Measurements from ENCODE around the gene CYP4Z1. TPM values are rescaled to one million over a fixed set of nuclear protein-coding genes. Genes with fewer than 3 reads are reported as not detected.
"Not testable (repeated sequence)": the region's sequence is repeated elsewhere in the genome, so short reads cannot be mapped to it uniquely, and the experiment has no call there.

CYP4Z1 gene
- total RNA-seq, 1 donor from 2014 or later = not detected

DNA sequence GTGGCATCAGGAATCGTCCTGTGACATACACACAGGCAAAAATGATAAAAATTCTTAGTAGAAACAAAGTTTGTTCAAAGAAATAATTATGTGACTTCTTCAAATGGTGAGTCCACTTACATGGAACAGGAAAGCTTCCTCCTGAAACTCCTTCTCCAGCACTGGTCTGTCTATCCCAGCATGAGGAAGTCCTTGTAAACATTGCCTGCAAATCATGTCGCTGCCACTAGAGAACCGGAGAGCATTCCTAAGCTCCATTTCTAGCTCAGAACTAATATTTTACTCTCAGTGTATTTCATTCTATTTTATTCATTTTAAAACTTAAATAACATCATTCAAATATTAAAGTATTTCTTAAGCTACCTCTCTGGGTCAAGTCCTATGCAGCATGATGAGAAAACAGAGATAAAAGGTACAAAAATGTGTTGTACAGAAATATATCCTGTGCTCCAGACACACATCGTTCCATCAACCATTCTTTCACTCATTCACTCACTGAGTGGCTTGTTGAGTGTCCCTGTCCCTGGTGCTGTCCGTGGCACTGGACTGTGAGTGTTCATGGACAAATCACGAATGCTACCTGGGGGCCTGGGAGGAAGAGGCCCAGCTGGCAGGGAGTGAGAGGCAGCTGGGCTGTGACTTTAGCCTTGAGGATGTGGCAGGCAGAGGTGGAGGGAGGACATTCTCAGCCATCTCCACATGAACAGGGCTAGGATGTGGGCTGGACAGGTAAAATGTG is 80.2 kb downstream of the CYP4Z1 start:
- DNase-seq (ENCODE audit: low read depth) = no peak
- H3K27me3 ChIP-seq (ENCODE audit: control insufficient read depth, insufficient read depth, low read length) = no peaks in the 10 kb centered on the region
- TF ChIP-seq, protein P1, sequence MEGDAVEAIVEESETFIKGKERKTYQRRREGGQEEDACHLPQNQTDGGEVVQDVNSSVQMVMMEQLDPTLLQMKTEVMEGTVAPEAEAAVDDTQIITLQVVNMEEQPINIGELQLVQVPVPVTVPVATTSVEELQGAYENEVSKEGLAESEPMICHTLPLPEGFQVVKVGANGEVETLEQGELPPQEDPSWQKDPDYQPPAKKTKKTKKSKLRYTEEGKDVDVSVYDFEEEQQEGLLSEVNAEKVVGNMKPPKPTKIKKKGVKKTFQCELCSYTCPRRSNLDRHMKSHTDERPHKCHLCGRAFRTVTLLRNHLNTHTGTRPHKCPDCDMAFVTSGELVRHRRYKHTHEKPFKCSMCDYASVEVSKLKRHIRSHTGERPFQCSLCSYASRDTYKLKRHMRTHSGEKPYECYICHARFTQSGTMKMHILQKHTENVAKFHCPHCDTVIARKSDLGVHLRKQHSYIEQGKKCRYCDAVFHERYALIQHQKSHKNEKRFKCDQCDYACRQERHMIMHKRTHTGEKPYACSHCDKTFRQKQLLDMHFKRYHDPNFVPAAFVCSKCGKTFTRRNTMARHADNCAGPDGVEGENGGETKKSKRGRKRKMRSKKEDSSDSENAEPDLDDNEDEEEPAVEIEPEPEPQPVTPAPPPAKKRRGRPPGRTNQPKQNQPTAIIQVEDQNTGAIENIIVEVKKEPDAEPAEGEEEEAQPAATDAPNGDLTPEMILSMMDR (IDR thresholded peaks at IDR 0.05; ENCODE audit: insufficient read depth, low read length, poor library complexity, severe bottlenecking) = no peak
- no peaks in the 10 kb centered on the region for H3K36me3 ChIP-seq (ENCODE audit: control insufficient read depth, insufficient read depth, low read length)
- no peak overlapping the region for H3K4me3 ChIP-seq (ENCODE audit: low read depth, low read length)

DNA sequence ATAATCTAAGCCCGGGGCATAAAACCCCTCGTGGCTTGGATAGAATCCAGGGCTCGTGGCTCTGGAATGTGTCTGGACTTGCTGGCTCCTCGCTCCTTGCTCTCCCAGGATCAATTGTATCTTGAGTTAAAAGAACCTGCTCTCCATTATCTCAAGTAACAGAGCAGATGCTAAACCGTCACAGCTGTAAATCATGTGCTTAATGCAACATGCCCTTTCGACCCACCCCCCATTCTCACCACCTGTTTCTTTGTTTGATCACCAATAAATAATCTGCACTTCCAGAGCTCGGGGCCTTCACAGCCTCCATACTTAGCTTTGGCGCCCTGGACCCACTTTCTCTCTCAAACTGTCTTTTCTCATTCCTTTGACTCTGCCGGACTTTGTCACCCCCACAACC is 82.1 kb downstream of the CYP4Z1 start:
- DNase-seq (ENCODE audit: low read depth); H3K36me3 ChIP-seq (ENCODE audit: control insufficient read depth, insufficient read depth, low read length): not testable (repeated sequence)

DNA sequence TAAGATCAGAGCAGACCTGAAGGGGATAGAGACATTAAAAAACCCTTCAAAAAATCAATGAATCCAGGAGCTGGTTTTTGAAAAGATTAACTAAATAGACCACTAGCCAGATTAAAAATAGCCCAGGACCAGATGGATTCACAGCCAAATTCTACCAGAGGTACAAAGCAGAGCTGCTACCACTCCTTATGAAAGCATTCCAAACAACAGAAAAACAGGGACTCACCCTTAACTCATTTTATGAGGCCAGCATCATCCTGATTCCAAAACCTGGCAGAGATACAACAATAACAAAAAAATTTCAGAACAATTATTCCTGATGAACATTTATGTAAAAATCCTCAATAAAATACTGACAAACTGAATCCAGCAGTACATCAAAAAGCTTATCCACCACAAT is 89.4 kb downstream of the CYP4Z1 start:
- H3K27me3 ChIP-seq (ENCODE audit: control insufficient read depth, insufficient read depth, low read length); H3K36me3 ChIP-seq (ENCODE audit: control insufficient read depth, insufficient read depth, low read length); H3K4me3 ChIP-seq (ENCODE audit: low read depth, low read length); DNase-seq (ENCODE audit: low read depth): not testable (repeated sequence)

More for the DNA sequence above, 82.1 kb downstream of the CYP4Z1 start:
- H3K4me3 ChIP-seq (ENCODE audit: low read depth, low read length); H3K27me3 ChIP-seq (ENCODE audit: control insufficient read depth, insufficient read depth, low read length): not testable (repeated sequence)

DNA sequence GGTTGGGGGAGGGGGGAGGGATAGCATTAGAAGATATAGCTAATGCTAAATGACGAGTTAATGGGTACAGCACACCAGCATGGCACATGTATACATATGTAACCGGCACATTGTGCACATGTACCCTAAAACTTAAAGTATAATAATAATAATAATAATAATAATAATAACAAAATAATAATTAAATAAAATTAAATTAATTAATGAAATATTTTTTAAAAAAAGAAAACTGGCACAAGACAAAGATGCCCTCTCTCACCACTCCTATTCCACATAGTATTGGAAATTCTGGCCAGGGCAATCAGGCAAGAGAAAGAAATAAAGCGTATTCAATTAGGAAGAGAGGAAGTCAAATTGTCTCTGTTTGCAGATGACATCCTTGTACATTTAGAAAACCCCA is 90.9 kb downstream of the CYP4Z1 start:
- DNase-seq (ENCODE audit: low read depth) = not testable (repeated sequence)

DNA sequence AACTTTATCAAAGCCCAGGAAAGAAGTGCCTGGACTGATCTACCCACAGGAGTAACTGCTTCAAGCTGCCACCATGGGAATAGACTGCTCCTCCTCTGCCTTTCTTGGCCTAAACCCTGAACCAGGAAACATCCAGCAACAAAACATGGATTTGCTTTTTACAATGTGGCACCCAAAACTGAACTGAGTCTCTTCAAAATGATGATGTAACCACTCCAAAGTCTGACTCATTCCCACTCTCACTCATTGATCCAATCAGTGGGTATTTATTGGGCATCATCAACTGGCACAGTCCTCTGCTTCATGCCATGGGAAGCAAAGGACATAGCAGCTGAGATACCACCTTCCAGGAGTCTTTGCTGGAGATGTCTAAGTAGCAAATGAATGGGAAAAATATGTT is 93.7 kb downstream of the CYP4Z1 start:
- Histone ChIP-seq H3K36me3 (ENCODE audit: control insufficient read depth, insufficient read depth, low read length) (no peaks in the 10 kb centered on the region), H3K4me3 (ENCODE audit: low read depth, low read length) (no peak overlapping the region), H3K27me3 (ENCODE audit: control insufficient read depth, insufficient read depth, low read length) (no peaks in the 10 kb centered on the region)
- TF ChIP-seq, protein P1 (IDR thresholded peaks at IDR 0.05; ENCODE audit: insufficient read depth, low read length, poor library complexity, severe bottlenecking) = no peak
- no peak for DNase-seq (ENCODE audit: low read depth)

More for the DNA sequence above, 90.9 kb downstream of the CYP4Z1 start:
- H3K4me3 ChIP-seq (ENCODE audit: low read depth, low read length); H3K27me3 ChIP-seq (ENCODE audit: control insufficient read depth, insufficient read depth, low read length); H3K36me3 ChIP-seq (ENCODE audit: control insufficient read depth, insufficient read depth, low read length): not testable (repeated sequence)

DNA sequence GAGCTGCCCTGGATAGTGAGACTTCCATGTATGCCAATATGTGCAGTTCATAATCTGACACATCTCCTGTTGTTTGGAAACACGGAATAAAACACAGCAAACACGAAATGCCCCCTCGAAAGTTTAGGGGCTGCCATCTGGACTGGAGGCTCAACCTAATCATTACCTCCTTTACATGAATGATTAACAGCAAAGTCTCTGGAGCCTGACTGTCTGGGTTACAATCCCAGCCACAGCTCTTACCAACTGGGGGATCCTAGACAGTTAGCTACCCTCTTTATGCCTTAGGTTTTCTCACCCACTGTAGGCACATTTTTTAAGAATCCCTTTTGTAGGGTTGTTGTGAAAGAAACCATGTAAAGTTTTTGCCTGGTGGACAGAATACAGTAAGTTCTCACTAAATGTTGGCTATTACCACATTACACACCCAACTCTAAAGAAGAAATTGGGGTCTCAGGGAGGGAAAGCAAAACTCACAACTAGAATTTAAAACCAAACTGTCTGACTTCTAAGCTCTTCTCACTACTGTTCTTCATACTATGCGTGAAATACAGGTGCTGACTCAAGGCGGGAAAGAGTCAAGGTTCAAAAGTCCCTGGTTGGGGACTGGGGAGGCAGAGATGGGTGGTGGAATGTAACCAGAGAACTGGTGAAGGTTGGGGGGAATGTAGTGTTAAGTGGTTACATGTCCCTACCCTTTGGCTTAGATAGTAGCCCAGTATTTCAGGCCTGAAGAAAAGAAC is 94.4 kb downstream of the CYP4Z1 start:
- TF ChIP-seq, protein P1 (IDR thresholded peaks at IDR 0.05; ENCODE audit: insufficient read depth, low read length, poor library complexity, severe bottlenecking) = no peak
- Histone ChIP-seq H3K36me3 (ENCODE audit: control insufficient read depth, insufficient read depth, low read length) (no peaks in the 10 kb centered on the region), H3K27me3 (ENCODE audit: control insufficient read depth, insufficient read depth, low read length) (no peaks in the 10 kb centered on the region), H3K4me3 (ENCODE audit: low read depth, low read length) (no peak overlapping the region)
- DNase-seq (ENCODE audit: low read depth) = no peak

DNA sequence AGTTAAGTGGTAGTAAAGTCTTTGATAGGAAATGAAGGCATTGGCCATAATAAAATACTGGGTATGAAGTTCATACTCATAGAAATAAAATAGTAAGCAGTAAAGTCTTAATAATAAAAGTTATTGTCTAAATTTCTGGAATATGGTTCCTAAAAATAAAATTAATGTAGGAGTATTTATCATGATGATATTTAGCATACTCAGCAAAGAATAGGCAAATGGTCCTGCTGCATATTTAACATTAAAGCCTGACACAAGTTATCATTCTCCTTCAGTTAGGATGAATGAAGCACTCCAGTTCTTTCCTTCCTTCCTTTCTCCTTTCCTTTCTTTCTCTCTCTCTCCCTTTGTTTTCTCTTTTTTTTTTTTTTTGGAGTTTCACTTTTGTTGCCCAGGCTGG is 97.5 kb downstream of the CYP4Z1 start:
- no peaks in the 10 kb centered on the region for H3K36me3 ChIP-seq (ENCODE audit: control insufficient read depth, insufficient read depth, low read length)
- no peak for DNase-seq (ENCODE audit: low read depth)
- TF ChIP-seq, protein P1 (IDR thresholded peaks at IDR 0.05; ENCODE audit: insufficient read depth, low read length, poor library complexity, severe bottlenecking) = no peak

More for the DNA sequence above, 97.5 kb downstream of the CYP4Z1 start:
- Histone ChIP-seq H3K27me3 (ENCODE audit: control insufficient read depth, insufficient read depth, low read length) (no peaks in the 10 kb centered on the region), H3K4me3 (ENCODE audit: low read depth, low read length) (no peak overlapping the region)

Other genes with a start within 250 kb of the CYP4Z1 start
- not detected in 2 replicates for gene CYP4A11, start 125.8 kb upstream of the CYP4Z1 start, total RNA-seq
- 0.34 TPM in 1 of 2 replicates, not detected in the other for gene CYP4X1, start 43.6 kb upstream of the CYP4Z1 start, total RNA-seq
- not detected in 2 replicates for gene CYP4A22, start 70.2 kb downstream of the CYP4Z1 start, total RNA-seq
- gene PDZK1IP1, start 122.8 kb downstream of the CYP4Z1 start, total RNA-seq = 22.7 and 28.1 TPM in 2 replicates
- gene TAL1, start 165.0 kb downstream of the CYP4Z1 start, total RNA-seq = 0.71 and 0.75 TPM in 2 replicates
- gene STIL, start 246.9 kb downstream of the CYP4Z1 start, total RNA-seq = 4.9 and 5.5 TPM in 2 replicates